ENCODE measurements around the gene GLI3. TPM values are rescaled to one million over a fixed set of nuclear protein-coding genes. Genes with fewer than 3 reads are reported as not detected.
"Not testable (repeated sequence)": the region's sequence is repeated elsewhere in the genome, so short reads cannot be mapped to it uniquely, and the experiment has no call there.

GLI3 gene
- total and polyA plus RNA-seq, 2 of the 8 experiments (the other 6 are each of a cell fraction or from before 2014, with no cell fraction given), result 8.0 to 31.1 TPM

- POLR2A ChIA-PET (ENCODE audit: partially characterized antibody), result interaction anchor here (0.7 to 1.8 kb wide), 3 partner anchors 10 to 168 kb away, joined by 3 to 7 read pairs (median 3); no protein-coding TSS in a partner anchor
- H2BK15ac ChIP-seq (ENCODE audit: low read length); H2BK12ac ChIP-seq (ENCODE audit: low read depth, low read length); H3K4ac ChIP-seq (replicated peaks; ENCODE audit: insufficient read length, low read depth, low read length); H3K36me3 ChIP-seq (ENCODE audit: control insufficient read depth in 2 of 4, insufficient read depth in 4 of 4, low read length in 3 of 4); H3K27ac ChIP-seq (ENCODE audit: low read depth, low read length); H3K9ac ChIP-seq (replicated peaks in 1 of 4; ENCODE audit: extremely low read depth in 1 of 4, low read depth in 3 of 4, low read length in 3 of 4); H3K79me1 ChIP-seq (ENCODE audit: low read depth, low read length); H4K8ac ChIP-seq (ENCODE audit: extremely low read depth, insufficient read depth, low read length); H4K20me1 ChIP-seq (replicated peaks in 1 of 2; ENCODE audit: control insufficient read depth in 1 of 2, insufficient read depth in 2 of 2, low read length in 2 of 2); H2BK20ac ChIP-seq (ENCODE audit: low read length); H3K9me3 ChIP-seq (ENCODE audit: insufficient read depth in 2 of 2, low read depth in 1 of 2, low read length in 1 of 2); H2AFZ ChIP-seq (ENCODE audit: low read length); H3K4me3 ChIP-seq (ENCODE audit: extremely low read depth in 1 of 4, insufficient read depth in 2 of 4, low read depth in 3 of 4, low read length in 4 of 4); H2BK5ac ChIP-seq (ENCODE audit: low read depth, low read length); H2BK120ac ChIP-seq (replicated peaks; ENCODE audit: low read depth, low read length); H3K18ac ChIP-seq (ENCODE audit: extremely low read depth, low read length); H3K4me2 ChIP-seq (ENCODE audit: insufficient read depth in 1 of 2, low read depth in 2 of 2, low read length in 2 of 2); FAIRE-seq; H4K5ac ChIP-seq (ENCODE audit: insufficient read length, low read depth, low read length); H3K27me3 ChIP-seq (replicated peaks in 1 of 4; ENCODE audit: control insufficient read depth in 3 of 4, extremely low read depth in 1 of 4, insufficient read depth in 3 of 4, low read length in 3 of 4); H3K23ac ChIP-seq (ENCODE audit: insufficient read length); H3K56ac ChIP-seq (replicated peaks; ENCODE audit: insufficient read length, low read depth, low read length); H2AK5ac ChIP-seq (ENCODE audit: low read depth, low read length); DNase-seq (ENCODE audit: low read depth in 1 of 2, low spot score in 2 of 2); H3K14ac ChIP-seq (ENCODE audit: insufficient read length); H4K91ac ChIP-seq (replicated peaks; ENCODE audit: insufficient read length, low read length); H3K23me2 ChIP-seq (ENCODE audit: low read depth, low read length): not testable (repeated sequence)
- CTCF ChIA-PET (ENCODE audit: partially characterized antibody), result interaction anchor here (0.5 to 1.8 kb wide), 7 partner anchors 9 to 175 kb away, joined by 3 to 6 read pairs (median 3); no protein-coding TSS in a partner anchor
- Histone ChIP-seq H3K4me1 (replicated peaks in 1 of 4; ENCODE audit: control insufficient read depth in 3 of 4, insufficient read depth in 4 of 4, low read length in 3 of 4) (peaks cover 0 to 12% (median 9%) of the 10 kb centered on the region in 4 experiments; a peak in 5 of 7 replicates), H3K79me2 (ENCODE audit: control insufficient read depth in 1 of 2, insufficient read depth in 2 of 2, low read length in 2 of 2) (peaks cover 0 to 23% of the 10 kb centered on the region in 2 experiments; a peak in 2 of 4 replicates)
Observed at GRCh38 chr7:42209085-42209484, 27.9 kb downstream of the GLI3 start.
